ENCODE data around the gene TPCN1.

TPCN1 gene

DNA sequence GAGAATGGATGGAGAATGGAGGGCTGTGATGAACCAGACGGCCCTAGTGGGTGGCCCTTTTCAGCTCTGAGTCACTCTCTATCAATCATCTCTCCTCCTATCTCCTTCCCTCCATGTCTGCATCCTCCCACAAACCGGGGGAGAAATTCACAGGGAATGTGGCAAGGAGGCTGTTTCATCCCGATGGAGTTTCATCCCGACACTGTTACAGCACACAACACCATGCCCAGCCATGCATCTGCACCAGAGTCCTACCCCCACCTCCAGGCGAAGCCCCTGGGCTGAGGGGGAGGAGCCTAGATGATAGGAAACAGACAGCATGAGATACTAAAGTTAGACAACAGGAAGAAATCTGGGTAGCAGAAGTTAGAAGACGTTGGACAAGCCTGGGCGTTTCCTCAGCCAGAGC is 92.9 kb downstream of the TPCN1 start:
- no peak for DNase-seq (ENCODE audit: low read depth)

- DNase-seq (ENCODE audit: low read depth): no peak
These were observed 94.1 kb downstream of the TPCN1 start for GRCh38 chr12:113315358-113315757.

DNA sequence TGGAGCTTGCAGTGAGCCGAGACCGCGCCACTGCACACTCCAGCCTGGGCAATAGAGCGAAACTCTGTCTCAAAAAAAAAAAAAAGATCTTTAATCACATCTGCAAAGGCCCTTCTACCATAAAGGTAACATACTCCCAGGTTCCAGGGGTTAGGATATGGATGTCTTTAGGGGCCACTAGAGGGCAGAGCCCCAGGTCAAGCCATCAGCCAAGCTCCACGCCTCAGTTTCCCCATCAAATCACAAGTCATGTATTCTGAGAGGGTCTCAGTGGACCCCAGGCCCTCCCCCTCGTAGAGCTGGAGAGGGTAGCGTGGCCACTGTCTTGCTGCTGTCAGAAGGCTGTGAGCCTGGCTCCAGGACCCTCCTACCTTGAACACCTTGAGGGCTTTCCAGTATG is 94.9 kb downstream of the TPCN1 start:
- no peak for DNase-seq (ENCODE audit: low read depth)

- DNase-seq (ENCODE audit: low read depth): no peak
These were observed 95.9 kb downstream of the TPCN1 start for GRCh38 chr12:113317122-113317521.

DNA sequence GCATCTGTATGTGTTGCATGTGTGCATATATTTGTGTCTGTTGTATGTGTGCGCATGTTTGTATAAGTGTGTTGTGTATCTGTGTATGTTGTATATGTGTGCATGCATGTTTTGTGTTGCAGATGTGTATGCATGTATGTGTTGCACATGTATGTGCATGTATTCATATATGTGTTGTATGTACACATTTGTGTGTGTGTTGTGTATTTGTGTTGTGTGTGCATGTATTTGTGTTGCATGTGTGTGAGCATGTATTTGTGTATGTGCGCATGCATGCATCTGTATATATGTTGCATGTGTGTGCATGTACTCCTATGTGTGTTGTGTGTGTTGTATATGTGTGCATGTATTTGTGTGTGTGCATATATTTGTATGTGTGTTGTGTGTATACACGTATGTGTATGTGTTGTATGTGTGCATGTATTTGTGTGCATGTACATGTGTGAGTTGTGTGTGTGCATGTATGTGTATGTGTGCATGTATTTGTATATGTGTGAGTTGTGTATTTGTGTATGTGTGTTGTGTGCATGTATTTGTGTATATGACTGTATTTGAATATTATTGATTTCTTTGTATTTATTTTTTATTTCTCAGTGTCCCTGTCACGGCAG is 96.9 kb downstream of the TPCN1 start:
- no peak for DNase-seq (ENCODE audit: low read depth)

DNA sequence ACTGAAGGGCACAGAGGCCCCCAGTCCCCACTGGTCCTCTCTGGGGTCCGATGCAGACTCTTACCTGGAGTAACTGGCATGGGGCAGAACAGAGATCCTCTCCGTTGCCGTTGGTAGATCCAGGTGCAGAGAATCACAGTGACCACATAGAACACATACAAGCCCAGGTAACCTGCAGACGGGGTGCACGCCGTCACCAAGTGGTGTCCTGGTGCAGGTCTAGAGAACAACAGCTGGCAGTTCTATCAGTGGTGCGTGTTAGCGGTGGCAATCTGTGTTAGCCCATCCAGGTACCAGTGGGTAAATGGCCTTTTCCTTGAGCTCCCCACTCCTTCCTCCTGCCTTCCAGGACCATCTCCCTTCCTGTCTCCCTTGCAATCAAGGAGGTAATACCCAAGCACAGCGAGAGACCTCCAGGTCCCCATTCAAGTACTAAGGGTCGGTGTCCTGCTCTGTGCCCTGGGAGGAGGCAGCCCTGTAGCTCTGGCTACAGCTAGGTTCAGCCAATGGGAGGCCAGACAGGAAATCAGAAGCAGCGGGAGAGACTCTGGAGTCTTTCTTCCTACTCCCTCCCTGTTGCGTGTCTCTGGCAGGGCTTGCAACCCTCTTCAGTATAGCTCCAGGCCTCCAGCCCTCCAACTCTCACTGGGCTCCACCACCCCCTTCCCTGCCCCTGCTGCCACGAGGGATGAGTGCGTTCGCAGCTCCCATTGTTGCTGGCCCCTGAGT is 97.8 kb downstream of the TPCN1 start:
- DNase-seq (ENCODE audit: low read depth): no peak

GRCh38 chr12:113320401-113320800 is 99.1 kb downstream of the TPCN1 start:
- DNase-seq (ENCODE audit: low read depth): no peak

DNA sequence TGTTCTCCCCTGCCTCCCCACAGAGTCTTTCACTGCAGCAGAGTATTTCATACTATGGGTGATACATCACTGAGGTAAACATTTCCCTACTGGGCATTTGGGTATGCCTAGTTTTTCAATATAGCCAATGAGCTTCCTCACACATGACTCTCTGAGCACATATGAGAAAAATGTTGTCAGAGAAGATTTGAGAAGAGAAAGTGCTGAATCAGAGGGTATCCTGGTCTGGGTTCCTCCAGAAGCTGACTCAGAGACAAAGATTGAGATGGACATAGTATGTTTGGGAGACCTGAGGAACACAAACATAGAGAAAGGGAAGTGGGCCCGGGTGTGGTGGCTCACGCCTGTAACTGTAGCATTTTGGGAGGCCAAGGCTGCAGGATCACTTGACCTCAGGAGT is 101.1 kb downstream of the TPCN1 start:
- DNase-seq (ENCODE audit: low read depth): no peak

DNA sequence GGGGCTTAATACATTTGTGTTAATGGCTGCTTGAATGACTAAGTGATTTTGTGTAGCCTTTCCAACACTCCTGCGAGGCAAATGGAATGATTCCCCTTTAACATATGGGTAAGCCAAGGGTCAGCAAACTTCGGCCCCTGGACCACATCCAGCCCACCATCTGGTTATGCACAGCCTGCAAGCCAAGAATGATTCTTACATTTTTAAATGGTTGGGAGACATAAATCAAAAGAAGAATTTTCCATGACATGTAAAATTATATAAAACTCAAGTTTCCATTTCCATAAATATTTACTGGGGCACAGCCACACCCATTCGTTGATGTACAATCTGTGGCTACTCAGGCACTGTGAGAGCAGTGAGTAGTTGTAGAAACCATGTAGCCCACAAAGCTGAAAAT is 104.7 kb downstream of the TPCN1 start:
- no peak for DNase-seq (ENCODE audit: low read depth)

DNA sequence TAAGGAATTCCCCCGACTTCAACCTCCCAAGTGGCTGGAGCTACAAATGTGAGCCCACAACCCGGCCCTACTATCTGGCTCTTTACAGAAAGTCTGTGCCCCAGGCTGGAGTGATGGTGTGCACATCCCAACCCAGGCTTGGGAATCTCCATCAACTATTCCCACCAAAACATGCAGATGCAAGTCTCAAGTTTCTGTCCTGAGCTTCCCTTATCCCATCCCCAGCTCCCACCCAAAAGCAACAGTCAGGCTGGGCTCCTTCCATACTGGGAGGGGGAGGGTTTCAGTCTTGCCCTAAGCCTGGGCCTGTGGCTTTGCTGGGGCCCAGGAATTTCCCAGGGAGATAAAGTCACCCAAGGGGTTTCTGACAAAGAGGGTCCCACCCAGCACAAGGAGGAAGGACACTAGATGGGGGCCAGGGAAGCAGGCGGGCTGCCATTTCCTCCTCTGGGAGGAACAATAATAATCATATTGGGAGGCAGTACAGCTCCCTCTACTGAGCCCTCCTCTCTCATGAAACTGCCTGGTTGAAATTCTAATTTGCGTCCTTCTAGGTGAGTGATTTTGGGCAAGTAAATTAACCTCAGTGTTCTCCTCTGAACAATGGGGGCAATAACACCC is 105.6 kb downstream of the TPCN1 start:
- no peak for DNase-seq (ENCODE audit: low read depth)

GRCh38 chr12:113328368-113328889 is 107.2 kb downstream of the TPCN1 start:
- no peak for DNase-seq (ENCODE audit: low read depth)

DNA sequence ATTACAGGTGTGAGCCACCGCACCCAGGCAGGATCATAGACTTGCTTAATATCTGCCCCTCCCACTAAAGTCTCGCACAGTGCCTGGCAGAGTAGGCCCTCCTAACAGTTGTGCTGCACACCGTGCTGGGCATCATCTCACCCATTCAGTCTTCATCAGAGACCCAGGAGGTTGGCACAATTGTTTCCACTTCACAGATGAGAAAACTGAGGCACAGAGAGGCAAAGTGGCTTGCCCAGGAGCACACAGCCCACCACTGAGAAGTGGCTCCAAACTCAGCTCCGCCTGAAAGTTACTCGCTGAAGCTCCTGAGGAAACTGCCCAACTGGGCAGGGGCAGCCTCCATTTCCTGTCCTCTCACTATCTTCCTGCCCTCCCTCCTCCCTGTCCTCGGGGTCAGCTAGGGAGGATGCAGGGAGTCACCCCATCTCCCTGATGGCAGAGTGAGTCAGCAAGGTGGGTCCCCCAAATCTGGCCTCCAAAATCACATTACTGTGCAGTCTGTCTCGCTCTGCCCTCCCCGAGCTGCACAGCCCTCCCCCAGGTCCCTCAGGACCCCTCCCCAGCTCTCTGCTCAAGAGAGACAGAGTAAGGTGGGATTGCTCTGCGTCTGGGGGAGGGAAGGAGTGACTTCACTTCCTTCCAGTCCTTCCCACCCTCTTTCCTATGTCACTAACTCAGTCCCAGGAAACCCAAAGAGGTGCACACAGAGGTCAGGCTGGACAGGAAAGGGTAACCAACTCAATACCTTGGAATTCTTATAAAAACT is 107.9 kb downstream of the TPCN1 start:
- no peak for DNase-seq (ENCODE audit: low read depth)

- no peak for DNase-seq (ENCODE audit: low read depth)
These were observed 108.6 kb downstream of the TPCN1 start for GRCh38 chr12:113329791-113330417.

DNA sequence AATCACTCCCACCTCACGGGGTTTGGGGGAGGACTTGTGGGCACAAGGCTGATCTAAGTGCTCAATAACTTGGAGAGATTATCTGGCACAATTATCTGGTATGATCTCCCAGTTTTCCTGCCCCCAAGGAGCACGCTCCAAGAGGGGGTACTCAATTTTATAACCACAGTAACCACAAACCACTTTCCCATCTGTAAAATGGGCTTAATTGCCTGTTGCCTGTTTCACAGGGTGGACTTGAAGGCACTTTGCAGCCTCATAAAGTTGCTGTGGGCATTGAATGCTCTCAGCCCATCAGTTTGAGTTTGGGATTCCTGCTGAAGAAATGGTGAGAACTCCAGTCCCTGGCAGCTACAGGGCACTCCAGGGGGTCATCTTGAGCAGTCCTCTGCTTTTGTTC is 109.2 kb downstream of the TPCN1 start:
- DNase-seq (ENCODE audit: low read depth): no peak

DNA sequence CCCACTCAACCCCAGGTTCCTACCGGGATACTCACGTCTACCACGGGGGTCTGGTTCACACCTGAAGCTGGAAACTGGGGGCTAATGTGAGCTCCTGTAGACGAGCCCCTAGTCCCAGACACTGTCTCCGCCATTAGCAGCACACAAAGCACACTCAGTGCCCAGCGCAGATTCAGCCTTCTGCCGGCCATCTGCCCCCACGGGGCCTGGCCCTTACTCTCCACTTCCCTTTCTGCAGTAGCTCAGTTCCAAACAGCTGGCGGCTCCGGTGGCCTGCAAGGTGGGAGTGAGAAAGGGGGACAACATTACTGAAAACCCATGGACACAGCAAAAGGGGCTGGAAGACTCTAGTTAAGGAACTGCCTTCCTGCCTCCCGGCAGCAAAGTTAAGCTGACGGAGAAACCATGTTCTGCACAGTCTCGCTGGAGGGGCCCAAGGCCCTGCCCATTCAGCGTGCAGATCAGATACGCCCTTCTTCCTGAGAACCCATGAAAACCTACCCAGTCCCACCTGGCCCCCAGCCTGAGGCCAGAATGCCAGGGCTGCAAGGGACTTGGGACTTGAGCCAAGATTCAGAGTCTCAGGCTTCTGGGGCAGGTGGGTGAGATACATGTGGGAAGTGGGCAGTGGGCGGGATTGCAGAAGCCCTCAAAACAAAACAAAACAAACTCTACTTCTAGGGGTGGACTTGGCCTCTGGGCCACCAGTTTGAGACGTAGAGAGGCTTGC is 111.6 kb downstream of the TPCN1 start:
- DNase-seq (ENCODE audit: low read depth): no peak

DNA sequence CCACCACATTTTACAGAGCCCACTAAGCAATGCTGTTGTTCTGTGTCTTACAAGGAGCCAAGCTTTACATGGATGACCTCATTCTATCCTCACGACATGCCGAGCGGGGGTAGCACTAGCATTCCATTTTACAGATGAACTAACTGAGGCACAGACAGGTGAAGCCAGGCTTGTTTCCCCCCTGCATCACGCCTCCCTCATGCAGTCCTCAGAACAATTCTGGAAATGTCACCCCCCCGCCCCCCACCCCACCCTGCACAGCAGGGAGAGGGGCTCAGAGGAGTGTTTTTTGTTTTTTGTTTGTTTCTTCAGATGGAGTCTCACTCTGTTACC is 112.1 kb downstream of the TPCN1 start:
- DNase-seq (ENCODE audit: low read depth): no peak

GRCh38 chr12:113333877-113334785 is 112.9 kb downstream of the TPCN1 start:
- no peak for DNase-seq (ENCODE audit: low read depth)

- DNase-seq (ENCODE audit: low read depth): peak; percentile 86
These were observed 113.7 kb downstream of the TPCN1 start, which contains the start of gene SLC8B1 for GRCh38 chr12:113334786-113335539. Gene SLC8B1, minus strand, starts transcription at chr12:113335109. Its CDS starts 2,231 bp downstream, at chr12:113332878.

DNA sequence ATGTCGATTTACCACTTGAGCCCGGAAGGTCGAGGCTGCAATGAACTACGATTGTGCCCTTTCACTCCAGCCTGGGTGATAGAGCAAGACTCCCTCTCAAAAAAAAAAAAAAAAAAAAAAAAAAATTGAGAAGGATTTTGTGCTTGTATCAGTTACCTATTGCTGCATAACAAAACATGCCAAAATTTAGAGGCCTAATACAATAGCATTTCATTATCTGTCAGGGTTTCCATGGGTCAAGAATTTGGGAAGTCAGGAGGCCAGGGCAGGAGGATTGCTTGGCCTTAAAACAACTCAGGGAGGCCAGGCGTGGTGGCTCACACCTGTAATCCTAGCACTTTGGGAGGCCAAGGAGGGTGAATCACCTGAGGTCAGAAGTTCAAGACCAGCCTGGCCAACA is 118.3 kb downstream of the TPCN1 start:
- no peak for DNase-seq (ENCODE audit: low read depth)

DNA sequence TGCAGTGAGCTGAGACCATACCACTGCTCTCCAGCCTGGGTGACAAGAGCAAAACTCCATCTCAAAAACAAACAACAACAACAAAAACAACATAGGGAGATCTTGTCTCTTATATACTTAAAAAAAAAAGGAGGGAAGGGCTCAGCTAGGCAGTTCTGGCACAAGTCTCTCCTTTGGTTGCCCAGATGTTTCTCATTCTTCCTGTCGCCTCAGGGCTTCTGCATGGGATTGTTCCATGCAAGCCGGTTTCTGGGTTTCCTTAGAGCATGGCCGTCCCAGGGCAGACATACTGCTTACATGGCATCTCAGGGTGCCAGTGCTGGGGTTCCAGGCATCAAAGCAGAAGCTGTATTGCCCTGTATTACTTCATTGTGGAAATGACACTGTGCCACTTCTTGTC is 118.8 kb downstream of the TPCN1 start:
- no peak for DNase-seq (ENCODE audit: low read depth)
